ENCODE measurements around the gene CKAP2L.

The CKAP2L gene

DNA sequence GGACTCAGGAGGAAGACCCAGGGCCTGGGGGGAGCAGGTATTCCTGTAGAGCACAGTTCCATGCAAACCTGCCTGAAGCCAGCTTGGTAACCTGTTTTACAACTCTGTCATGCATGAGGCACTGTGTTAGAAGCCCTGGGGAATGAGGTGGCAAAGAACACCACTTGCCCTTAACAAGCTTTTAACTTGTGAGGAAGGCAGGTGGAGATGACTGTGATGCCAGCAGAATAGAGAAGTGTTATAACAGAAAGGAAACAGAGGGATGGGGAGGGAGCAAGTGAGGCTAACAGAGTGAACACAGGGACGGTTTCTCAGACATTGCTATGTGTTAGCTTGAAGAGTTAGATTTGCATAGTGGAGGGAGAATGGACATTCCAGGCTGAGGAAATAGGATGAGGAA, 31.4 kb upstream of the CKAP2L start:
- Histone ChIP-seq H3K9me2 (replicated peaks; ENCODE audit: low read depth, low read length) (no peaks in the 10 kb centered on the region), H3K27me3 (ENCODE audit: insufficient read depth, low read length, poor library complexity, severe bottlenecking) (no peaks in the 10 kb centered on the region), H3F3A (ENCODE audit: low read depth) (no peaks in the 10 kb centered on the region), H3K36me3 (ENCODE audit: insufficient read depth, low read length) (no peaks in the 10 kb centered on the region), H3K9me3 (ENCODE audit: insufficient read depth, low read depth, low read length) (no peaks in the 10 kb centered on the region), H3K4me2 (ENCODE audit: low read depth, low read length, poor library complexity, severe bottlenecking) (no peak overlapping the region), H2AFZ (ENCODE audit: low read length) (no peak overlapping the region), H3K4me3 (ENCODE audit: low read length, poor library complexity, severe bottlenecking) (no peak overlapping the region), H3K4me1 (ENCODE audit: insufficient read depth, low read length, poor library complexity, severe bottlenecking) (peaks cover 2% of the 10 kb centered on the region), H3K79me2 (ENCODE audit: insufficient read depth, low read length) (no peaks in the 10 kb centered on the region), H4K20me1 (ENCODE audit: insufficient read depth, low read length, poor library complexity, severe bottlenecking) (no peaks in the 10 kb centered on the region), H3K9ac (ENCODE audit: low read depth, low read length, poor library complexity, severe bottlenecking) (no peak overlapping the region)
- TF ChIP-seq, protein P1, sequence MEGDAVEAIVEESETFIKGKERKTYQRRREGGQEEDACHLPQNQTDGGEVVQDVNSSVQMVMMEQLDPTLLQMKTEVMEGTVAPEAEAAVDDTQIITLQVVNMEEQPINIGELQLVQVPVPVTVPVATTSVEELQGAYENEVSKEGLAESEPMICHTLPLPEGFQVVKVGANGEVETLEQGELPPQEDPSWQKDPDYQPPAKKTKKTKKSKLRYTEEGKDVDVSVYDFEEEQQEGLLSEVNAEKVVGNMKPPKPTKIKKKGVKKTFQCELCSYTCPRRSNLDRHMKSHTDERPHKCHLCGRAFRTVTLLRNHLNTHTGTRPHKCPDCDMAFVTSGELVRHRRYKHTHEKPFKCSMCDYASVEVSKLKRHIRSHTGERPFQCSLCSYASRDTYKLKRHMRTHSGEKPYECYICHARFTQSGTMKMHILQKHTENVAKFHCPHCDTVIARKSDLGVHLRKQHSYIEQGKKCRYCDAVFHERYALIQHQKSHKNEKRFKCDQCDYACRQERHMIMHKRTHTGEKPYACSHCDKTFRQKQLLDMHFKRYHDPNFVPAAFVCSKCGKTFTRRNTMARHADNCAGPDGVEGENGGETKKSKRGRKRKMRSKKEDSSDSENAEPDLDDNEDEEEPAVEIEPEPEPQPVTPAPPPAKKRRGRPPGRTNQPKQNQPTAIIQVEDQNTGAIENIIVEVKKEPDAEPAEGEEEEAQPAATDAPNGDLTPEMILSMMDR (conservative IDR thresholded peaks at IDR 0.05; ENCODE audit: low read length): no peak
- no peak for TF ChIP-seq EZH2phosphoT487 (IDR thresholded peaks at IDR 0.05; ENCODE audit: borderline replicate concordance)

DNA sequence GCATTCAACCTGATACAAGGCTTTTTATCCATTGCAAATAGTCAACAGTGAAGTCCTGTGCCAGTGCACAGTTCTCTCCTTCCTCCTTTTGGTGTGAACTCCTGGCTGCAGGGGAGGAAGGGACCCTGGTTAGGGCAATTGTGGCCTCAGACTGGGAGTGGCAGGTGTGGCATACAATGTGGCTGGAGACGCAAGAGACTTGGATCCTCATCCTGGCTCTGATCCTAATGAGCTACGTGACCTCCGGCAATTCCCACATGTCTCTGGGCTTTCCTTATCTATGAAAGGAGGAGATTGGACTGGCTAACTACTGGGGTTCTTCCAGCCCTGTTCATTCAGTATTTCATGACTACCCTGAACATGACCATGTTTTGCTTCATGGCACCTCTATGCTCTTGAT, 30.4 kb upstream of the CKAP2L start:
- Histone ChIP-seq H3K9me3 (ENCODE audit: insufficient read depth, low read depth, low read length) (no peaks in the 10 kb centered on the region), H3K4me1 (ENCODE audit: insufficient read depth, low read length, poor library complexity, severe bottlenecking) (peaks cover 2% of the 10 kb centered on the region), H3K36me3 (ENCODE audit: insufficient read depth, low read length) (no peaks in the 10 kb centered on the region), H3F3A (ENCODE audit: low read depth) (no peaks in the 10 kb centered on the region), H3K79me2 (ENCODE audit: insufficient read depth, low read length) (no peaks in the 10 kb centered on the region), H2AFZ (ENCODE audit: low read length) (no peak overlapping the region), H3K9ac (ENCODE audit: low read depth, low read length, poor library complexity, severe bottlenecking) (no peak overlapping the region), H3K4me2 (ENCODE audit: low read depth, low read length, poor library complexity, severe bottlenecking) (no peak overlapping the region), H3K9me2 (replicated peaks; ENCODE audit: low read depth, low read length) (no peaks in the 10 kb centered on the region), H3K4me3 (ENCODE audit: low read length, poor library complexity, severe bottlenecking) (no peak overlapping the region), H4K20me1 (ENCODE audit: insufficient read depth, low read length, poor library complexity, severe bottlenecking) (no peaks in the 10 kb centered on the region), H3K27me3 (ENCODE audit: insufficient read depth, low read length, poor library complexity, severe bottlenecking) (no peaks in the 10 kb centered on the region)
- TF ChIP-seq EZH2phosphoT487 (IDR thresholded peaks at IDR 0.05; ENCODE audit: borderline replicate concordance): no peak
- TF ChIP-seq, protein P1 (conservative IDR thresholded peaks at IDR 0.05; ENCODE audit: low read length): no peak

DNA sequence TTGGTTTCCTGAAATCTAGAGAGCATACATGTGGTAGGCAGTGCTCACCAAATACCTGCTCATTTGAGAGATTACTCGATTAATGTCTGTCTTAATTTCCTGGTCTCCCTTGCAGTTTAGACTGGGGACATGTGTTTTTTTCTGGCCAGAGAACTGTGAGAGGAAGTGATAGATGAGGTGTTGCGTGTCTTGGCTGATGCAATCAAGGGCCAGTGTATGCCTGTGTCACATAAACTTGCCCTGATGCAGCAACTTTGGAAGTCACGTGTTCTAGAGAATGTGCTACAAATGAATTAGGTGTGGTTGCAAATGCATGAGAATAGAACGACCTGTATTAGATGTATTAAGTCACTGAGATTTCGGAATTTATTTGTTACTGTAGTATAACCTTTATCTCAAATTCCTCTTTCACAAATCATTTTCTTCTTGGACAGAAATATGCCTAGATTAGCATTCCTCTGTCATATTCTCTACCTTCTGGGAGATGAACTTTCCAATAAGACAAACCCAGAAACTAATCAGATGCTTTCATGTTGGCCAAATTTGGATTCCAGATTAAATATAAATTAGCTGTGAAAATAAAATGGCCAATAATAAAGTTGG, 29.8 kb upstream of the CKAP2L start:
- H3F3A ChIP-seq (ENCODE audit: low read depth): no peaks in the 10 kb centered on the region
- H2AFZ ChIP-seq (ENCODE audit: low read length): no peak overlapping the region

More for the DNA sequence above, 29.8 kb upstream of the CKAP2L start:
- Histone ChIP-seq H3K79me2 (ENCODE audit: insufficient read depth, low read length) (no peaks in the 10 kb centered on the region), H3K9me2 (replicated peaks; ENCODE audit: low read depth, low read length) (no peaks in the 10 kb centered on the region), H3K9me3 (ENCODE audit: insufficient read depth, low read depth, low read length) (no peaks in the 10 kb centered on the region), H3K4me2 (ENCODE audit: low read depth, low read length, poor library complexity, severe bottlenecking) (no peak overlapping the region), H3K9ac (ENCODE audit: low read depth, low read length, poor library complexity, severe bottlenecking) (no peak overlapping the region), H3K4me1 (ENCODE audit: insufficient read depth, low read length, poor library complexity, severe bottlenecking) (peaks cover 2% of the 10 kb centered on the region), H3K36me3 (ENCODE audit: insufficient read depth, low read length) (no peaks in the 10 kb centered on the region), H3K27me3 (ENCODE audit: insufficient read depth, low read length, poor library complexity, severe bottlenecking) (no peaks in the 10 kb centered on the region), H3K4me3 (ENCODE audit: low read length, poor library complexity, severe bottlenecking) (no peak overlapping the region), H4K20me1 (ENCODE audit: insufficient read depth, low read length, poor library complexity, severe bottlenecking) (no peaks in the 10 kb centered on the region)
- no peak for TF ChIP-seq EZH2phosphoT487 (IDR thresholded peaks at IDR 0.05; ENCODE audit: borderline replicate concordance)
- TF ChIP-seq, protein P1 (conservative IDR thresholded peaks at IDR 0.05; ENCODE audit: low read length): no peak

Data from Loucy (cell line).